ENCODE data around the gene DMD. TPM values are rescaled to one million over a fixed set of nuclear protein-coding genes. Genes with fewer than 3 reads are reported as not detected.

DMD gene
- total RNA-seq, 1 donor from 2014 or later = 194 TPM

DNA sequence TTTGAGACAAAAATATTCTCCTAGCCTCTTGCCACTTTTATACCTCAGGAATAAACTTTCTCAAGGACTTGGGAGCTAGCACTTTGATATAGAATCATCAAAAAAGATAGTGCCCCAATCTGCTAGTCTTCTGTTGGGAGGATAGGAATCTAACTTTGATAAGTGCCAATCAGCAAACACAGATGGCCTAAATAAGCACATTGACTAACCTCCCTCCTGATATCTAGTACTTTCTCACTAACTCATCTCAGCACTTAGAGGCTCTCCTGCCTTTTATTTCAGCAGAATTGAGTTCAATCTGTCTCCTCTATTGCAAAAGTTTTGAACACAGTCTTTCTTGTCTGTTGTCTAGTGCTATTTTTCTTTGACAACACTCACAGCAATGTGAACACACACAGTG, 1341.1 kb downstream of the DMD start:
- DNase-seq (ENCODE audit: low spot score) = no peak

DNA sequence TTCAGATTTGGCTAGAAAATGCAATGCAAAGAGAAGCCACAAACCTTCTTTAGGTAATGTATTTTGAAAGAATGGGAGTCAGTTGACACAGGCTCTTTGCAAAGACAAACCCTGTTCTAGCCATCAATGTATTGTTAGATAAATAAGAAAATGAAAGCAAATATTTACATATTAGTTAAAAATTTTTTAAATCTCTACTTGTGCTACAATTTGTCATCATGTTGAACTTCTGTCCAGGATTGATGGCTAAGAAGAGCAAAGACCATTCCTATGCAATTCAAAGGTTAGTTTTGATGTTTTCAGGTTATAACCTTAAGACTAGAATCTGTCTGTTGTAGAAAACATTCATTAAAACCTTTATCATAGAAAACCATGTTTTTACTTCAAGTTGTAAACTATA, 1350.7 kb downstream of the DMD start:
- DNase-seq (ENCODE audit: low spot score) = no peak

DNA sequence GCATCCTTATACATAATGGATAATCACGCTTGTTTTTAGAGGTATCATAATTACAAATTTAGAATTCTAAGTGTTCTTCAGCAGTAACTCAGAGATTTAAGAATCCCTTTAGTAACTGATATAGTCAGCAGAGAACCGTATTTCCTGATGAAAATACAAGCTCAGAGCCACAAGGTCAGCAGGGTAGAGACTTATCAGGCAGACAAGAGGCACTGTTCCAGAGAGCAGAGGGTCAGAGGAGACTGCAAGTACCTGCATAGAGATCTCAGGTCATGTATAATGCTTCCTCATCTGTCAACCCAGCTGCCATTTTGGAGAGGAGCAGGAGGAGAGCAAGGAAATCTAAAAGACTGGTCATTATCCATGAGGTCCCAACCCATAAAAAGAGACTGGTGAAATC, 1352.4 kb downstream of the DMD start:
- no peak for DNase-seq (ENCODE audit: low spot score)

DNA sequence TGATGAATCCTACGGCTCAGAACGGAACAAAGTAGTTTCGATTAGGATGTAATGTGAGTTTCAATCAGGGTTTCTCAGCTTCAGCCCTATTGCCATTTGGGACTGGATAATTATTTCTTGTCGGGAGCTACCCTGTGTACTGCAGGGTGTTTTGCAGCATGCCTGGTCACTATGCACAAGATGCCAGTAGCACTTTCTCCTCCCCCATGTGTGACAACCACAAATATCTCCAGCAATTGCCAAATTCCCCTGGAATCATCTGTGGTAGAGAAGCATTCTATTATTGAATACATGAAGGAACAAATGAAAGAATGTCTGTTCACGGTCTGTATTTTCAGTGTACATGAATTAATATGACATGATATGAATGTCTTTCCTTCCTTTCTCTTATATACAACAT, 1356.6 kb downstream of the DMD start:
- DNase-seq (ENCODE audit: low spot score) = no peak

DNA sequence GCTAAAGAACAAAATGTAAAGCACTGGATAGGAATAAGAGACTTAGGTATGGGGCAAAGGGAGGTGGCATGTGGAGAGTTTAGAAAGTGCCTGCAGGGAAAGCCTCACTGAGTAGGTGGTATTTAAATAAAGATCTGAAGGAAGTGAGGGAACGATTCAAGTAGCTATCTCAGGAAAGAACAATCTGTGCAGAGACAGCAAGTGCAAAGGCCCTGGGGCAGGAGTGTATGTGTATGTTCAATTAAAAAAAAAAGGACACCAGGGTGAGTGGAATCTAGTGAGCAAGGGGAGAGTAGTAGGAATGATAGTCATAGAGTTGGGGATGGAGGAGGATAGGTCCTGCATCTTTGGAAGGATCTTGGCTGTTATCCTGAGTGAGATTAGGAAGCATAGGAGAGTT, 1359.6 kb downstream of the DMD start:
- DNase-seq (ENCODE audit: low spot score) = no peak

DNA sequence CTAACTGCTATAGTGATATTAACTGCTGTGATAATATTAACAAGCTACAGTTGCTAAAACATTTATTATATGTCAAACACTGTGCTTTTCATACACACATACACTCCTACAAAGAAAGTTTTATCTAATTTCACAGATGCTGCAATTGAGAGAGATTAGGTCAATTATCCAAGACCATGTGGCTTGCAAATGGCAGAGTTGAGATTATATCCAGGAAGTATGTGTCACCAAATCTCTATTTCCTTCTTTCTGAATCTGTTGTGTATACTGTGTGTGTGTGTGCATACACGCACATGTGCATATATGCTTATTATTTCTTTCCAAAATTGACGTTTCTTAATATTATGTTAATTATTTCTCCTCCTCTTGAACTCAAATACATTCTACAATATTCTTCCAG, 1363.6 kb downstream of the DMD start:
- no peak for DNase-seq (ENCODE audit: low spot score)

DNA sequence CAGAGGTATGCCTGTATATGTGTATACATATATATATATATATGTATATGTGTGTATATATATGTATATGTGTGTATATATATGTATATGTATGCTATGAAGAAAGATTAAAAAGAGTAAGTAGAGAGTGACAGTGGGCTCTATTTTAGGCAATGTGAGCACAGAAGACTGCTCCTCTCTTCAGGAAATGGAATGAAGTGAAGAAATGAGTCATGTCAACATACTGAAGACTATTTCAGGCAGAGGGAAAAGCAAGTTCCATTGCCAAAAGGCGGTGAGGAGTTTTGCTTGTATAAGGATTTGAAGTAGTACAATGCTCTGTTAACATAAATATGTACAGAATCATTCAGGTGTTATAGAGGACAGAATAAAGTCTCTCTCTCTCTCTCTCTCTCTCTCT, 1366.3 kb downstream of the DMD start:
- no peak for DNase-seq (ENCODE audit: low spot score)

DNA sequence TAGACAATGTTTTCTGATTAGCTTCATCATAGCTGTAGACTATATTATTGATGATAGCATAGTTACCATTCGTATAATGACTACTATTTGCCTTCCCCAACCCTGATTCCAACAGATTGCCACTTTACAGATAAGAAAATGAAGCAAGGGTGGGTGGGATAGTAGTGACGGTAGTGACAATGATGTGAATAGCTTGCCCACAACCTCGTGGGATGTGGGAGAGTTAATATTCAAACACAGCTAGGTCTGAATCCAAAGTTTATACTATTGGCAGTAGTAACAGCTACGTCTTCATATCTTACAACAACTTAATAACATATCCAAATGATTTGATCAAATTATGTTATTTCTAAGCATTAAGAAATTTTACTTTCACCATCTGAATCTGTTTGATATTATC, 1372.7 kb downstream of the DMD start:
- DNase-seq (ENCODE audit: low spot score) = no peak

DNA sequence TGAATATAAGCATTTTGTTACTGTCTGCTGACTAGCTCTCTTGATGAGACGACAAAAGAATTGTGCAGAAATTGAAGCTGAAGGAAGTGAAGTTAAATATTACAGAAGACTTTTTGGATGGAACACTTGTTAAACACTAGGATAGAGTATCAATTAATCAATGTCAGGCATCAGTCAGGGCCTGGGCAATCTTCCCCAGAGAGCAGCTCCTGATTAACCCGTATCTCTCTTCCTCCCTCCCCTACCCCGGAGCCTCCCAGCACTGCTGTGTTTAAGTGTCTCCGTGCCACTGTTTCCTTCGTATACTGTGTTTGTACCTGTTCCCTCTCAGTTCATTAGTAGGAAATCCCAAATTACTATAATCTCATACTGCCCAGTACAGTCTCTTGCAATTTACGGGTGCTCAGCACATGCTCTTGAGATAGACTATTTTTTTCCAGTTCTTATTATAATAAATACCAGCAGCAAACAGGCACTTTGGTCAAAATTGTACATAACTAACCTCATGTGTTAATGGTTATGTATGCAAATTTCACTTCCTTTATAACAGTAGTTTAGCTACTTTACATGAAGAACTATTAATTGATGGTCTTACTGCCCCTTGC, 1373.8 kb downstream of the DMD start:
- no peak for DNase-seq (ENCODE audit: low spot score)

DNA sequence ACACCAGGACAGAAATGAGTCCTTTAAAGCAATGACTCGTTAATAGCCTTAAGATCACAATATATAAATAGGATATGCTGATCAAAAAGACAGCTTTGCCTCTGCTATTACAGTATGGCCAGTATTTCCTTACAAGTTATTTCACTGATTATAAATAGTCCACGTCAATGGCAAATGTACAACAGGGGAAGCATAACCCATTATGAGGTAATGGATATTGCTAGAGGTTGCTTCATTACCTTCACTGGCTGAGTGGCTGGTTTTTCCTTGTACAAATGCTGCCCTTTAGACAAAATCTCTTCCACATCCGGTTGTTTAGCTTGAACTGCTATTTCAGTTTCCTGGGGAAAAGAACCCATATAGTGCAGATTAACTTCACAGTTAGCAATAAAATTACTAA, 1374.9 kb downstream of the DMD start:
- no peak for DNase-seq (ENCODE audit: low spot score)

DNA sequence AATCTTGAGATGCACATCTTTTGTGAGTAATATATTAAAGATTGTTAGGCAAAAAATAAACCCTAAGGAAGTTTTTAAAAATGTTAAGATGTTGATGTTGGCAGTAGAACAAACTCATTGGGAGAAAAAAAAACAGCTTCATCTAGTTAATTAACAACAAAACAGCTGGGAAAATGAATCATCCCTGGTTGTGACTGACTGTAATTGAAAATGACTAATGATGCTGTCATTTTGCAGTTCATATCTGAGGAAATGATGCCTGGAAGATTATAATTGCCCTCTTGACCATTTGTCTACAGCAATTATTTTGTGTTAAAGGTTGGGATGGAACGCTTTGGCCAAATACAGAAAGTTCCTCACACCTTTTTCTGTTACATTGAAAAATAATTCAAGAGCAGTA, 1379.1 kb downstream of the DMD start:
- DNase-seq (ENCODE audit: low spot score) = no peak

DNA sequence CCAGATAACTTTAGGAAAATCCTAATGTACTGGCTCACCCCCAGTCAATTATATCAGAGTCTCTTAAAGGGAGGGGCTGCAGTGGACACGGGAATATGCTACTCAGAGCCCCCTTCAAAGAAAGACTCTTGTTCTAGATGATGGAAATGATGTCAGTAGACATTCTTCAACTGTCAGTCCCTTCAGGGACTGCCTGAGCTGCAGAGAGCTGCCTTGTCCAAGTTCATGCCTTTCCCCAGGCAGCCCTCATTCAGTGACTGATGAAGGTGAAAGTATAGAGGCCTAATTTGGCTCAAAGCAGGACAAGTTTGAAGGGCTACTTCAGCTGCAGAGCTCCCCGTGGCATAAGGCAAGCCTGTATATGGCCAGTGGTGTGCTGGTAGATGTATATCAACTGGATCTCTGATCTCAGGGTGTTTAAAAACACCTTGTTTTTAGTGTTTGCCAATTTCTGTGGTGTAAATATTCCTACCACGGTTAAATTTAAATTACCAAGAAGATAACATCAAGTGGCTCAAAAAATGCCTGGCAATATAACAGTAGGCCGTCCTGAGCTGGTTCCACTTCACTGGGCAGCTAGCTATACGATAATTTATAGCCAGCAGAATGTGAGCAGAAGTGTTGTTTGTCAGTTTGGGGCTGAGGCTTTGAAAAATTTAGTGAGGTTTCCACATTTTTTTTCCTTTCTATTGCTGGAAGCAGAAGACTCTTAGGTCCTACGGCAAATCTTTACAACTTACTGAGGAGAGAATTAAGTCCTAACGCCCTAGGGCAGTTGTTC, 1390.7 kb downstream of the DMD start:
- no peak for DNase-seq (ENCODE audit: low spot score)

DNA sequence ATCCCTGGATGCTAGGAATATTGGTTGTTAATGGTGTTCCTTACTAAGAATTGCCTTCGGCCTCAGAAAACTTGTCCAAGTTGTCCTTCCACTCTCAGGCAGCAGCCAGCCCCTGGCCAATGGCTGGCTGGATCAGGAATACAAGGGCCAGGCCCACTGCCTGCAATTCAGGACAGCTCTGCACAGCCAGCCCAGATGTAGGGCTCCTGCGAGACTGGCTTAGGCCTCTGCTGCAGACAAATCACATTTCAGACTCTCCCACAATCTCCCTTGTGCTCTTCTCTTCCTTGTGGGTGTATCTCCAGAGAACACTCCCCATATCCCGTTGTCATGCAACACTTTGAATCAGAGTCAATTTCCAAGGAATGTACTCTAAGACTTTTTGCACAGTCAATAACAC, 1391.9 kb downstream of the DMD start:
- DNase-seq (ENCODE audit: low spot score) = peak; percentile 21

DNA sequence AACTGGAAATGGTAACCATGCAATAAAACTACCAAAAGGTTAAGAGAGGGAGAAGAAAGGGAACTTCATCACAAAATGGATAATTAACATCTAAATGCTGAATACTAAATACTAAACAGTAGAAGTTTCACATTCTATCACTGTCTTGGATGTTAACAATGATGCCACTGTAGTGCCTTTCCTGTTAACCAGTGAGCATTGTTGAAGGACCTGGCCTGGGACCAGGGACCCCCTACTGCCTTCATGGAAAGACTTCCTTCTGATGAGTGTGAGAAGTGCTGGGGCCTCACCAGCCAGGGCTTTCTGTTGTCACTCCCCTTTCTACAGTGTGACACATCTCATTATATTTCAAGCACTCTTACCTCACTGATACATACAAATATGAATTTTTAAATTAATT, 1400.2 kb downstream of the DMD start:
- no peak for DNase-seq (ENCODE audit: low spot score)

DNA sequence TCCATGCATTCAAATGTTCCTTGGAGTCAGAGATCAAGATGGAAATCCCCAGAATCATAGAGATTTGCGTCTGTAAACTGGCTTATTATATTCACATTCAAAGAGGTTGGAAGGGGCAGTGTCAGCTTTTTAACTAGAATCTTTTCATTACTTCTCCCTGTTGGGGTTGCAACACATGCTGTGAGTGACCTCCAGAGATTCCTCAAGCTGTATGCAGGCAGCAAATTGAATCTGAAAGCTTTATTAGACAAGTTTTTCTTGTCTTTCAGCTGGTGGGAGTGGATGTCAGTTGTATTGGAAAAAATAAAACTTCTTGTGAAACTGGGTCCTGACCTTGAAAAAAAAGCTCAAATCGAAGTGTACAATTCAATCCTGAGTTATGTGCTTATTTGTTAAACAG, 1403.0 kb downstream of the DMD start:
- DNase-seq (ENCODE audit: low spot score) = peak; percentile 61

DNA sequence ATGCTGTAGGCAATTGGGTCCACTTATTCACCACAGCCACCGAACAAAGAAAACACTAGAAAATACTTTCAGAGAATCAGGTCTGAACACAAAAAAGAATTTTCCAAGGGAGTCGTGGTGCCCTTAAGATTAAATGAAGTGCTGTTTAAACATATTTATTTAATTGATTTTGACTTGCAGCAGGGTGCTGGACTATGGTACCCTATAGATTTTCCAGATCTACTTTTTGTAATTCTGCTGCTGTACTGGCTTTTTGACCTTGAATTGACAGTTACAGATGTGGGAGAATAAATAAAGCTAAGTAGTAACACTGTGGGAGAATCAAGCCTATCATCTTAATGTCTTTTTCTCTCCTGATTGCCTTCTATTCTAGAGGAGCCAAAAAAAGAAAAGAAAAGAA, 1404.2 kb downstream of the DMD start:
- DNase-seq (ENCODE audit: low spot score) = no peak

DNA sequence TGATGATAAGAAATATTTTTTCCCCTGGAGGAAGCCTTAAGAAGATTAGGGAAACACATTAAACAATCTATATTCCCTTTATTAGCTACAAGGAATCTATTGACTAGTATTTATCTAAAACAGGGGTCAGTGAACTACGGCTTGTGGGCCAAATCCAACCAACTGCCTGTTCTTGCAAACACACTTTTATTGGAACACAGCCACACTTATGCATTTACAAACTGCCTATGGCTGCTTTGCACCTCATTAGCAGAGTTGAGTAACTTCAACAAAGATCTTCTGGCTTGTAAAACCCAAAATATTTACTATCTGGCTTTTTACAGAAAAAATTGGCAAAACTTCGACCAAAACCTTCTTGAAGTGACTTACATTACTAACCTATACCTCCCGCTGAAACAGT, 1405.6 kb downstream of the DMD start:
- no peak for DNase-seq (ENCODE audit: low spot score)

DNA sequence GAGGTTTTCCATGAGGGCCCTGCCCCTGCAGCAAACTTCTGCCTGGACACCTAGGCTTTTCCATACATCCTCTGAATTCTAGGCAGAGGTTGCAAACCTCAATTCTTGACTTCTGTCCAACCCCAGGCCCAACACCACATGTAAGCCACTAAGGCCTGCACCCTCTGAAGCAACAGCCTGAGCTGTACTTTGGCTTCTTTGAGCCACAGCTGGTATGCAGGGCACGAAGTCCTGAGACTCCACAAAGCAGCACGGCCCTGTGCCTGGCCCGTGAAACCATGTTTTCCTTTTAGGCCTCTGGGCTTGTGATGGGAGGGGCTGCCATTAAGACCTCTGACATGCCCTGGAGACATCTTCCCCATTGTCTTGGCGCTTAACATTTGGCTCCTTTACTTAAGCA, 1411.1 kb downstream of the DMD start:
- DNase-seq (ENCODE audit: low spot score) = no peak

DNA sequence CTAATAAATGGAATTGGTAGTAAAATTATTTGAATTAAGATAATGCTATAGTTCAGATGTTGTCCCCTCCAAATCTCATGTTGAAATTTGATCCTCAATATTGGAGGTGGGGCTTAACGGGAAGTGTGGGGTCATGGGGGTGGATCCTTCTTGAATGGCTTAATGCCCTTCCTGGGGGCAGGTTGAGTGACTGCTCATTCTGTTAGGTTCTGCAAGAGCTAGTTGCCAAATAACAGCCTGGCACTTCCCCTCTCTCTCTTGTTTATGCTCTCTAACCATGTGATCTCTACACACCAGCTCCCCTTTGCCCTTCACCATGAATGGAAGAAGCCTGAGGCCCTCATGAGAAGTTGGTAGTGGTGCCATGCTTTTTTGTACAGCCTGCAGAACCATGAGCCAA, 1414.7 kb downstream of the DMD start:
- DNase-seq (ENCODE audit: low spot score) = no peak

DNA sequence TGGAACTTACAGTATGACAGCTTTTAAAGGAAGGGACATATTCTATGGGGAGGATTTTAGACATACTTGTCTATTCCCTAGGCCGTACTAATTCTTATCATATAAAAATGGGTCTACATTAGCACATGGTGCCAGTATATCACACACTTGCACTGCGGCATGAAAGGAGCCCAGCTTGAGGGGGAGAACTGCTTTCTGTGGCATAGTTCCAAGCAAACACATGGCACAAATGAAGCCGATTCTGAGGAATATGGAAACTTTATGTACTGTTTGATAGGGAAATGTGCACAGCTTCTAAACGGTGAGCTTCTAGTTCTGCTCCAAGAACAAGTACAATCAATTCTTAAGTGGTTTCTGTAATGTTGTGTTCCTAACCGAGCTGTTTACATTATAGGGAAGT, 1463.9 kb downstream of the DMD start:
- DNase-seq (ENCODE audit: low spot score) = no peak

DNA sequence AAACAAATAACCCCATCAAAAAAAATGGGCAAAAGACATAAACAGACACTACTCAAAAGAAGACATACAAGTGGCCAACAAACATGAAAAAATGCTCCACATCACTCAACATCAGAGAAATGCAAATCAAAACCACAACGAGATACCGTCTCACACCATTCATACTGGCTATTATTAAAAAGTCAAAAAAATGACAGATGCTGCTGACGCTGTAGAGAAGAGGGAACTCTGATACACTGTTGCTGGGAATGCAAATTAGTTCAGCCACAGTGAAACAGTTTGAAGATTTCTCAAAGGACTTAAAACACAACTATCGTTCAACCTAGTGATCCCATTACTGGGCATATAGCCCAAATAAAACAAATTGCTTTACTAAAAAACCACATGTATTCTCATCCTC, 1468.3 kb downstream of the DMD start:
- DNase-seq (ENCODE audit: low spot score) = no peak

DNA sequence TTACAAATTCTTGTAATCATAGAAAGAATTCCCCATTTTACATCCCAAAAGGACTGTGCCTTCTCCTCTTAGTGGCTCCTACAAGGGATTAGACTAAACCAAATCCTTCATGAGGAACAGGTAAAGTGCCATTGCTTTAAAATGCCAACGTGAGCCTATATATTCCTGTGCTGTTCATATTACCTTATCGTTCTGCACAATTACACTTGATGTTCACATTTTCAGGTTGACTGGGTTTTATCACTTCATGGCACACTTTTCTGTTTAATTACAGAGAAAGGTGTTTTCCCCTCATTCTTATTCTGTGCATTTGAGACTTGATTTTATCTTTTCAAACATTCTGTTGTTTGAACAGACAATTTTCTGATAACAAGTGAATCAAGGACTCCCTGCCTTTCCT, 1493.9 kb downstream of the DMD start:
- DNase-seq (ENCODE audit: low spot score) = no peak

DNA sequence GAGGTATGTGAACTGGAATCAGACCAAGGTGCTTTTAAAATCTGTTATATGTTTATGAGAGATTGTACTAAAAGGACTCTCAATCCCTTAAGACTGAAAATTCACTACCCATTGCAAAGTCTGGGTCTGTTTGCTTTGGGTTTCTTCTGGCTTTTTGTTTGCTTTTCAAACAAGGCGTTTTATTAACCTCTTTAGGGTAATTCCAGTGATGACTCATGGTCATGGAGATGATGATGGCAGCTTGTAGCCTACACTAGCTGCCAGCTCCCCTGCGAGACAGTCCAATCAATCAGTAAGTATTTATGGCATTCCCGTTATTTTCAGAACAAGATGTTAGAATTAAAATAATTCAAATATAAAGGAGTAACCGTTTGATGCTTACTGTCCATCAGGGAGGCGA, 1495.7 kb downstream of the DMD start:
- DNase-seq (ENCODE audit: low spot score) = no peak

DNA sequence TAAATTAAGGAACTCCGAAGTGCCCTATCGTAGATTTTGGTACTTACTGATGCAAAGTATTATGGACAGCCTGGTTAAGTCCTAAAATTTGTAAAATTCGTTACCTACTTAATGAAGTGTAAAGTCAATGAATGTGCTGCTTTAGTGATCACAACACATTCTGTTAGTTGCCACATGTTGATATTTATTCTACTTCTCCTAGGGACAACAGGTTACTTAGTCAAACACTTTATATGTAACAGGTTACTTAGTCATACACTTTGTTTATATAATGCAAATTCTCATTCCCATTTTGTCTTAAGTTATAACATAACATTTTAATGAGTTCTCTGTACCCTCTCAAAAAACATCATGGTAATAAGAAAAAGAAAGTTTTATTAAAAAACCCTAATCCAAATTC, 1496.6 kb downstream of the DMD start:
- DNase-seq (ENCODE audit: low spot score) = no peak
